ENCODE measurements around the gene MFSD8.
"Not testable (repeated sequence)": the region's sequence is repeated elsewhere in the genome, so short reads cannot be mapped to it uniquely, and the experiment has no call there.

MFSD8 gene

GRCh38 chr4:127930175-127930574, 34.8 kb downstream of the MFSD8 start:
- no peak for DNase-seq

DNA sequence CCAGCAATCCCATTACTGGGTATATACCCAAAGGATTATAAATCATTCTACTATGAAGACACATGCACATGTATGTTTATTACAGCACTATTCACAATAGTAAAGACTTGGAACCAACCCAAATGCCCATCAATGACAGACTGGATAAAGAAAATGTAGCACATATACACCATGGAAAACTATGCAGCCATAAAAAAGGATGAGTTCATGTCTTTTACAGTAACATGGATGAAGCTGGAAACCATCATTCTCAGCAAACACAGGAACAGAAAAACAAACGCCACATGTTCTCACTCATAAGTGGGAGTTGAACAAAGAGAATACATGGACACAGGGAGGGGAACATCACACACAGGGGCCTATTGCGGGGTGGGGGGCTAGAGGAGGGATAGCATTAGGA, 39.3 kb downstream of the MFSD8 start:
- not testable (repeated sequence) for DNase-seq

GRCh38 chr4:127922226-127922625, 42.7 kb downstream of the MFSD8 start:
- no peak for DNase-seq

DNA sequence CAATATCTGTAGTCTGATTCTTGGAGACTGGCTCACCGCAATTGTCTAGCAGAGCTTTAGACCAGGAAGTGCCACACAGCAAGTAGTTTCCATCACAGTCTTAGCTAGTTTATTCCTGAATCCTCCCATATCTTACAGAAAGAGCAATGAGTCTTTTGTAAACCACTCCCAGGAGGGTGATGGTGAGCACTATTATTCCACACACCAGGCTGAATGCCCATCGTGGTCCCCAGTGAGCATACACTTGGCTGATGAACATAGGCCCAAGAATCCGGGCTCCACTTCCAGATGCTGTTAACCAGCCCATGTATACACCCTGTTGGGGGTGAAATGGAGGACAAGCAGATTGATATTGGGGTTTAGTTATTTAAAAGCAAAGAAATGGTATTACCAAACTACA, 44.5 kb downstream of the MFSD8 start:
- no peak for DNase-seq

DNA sequence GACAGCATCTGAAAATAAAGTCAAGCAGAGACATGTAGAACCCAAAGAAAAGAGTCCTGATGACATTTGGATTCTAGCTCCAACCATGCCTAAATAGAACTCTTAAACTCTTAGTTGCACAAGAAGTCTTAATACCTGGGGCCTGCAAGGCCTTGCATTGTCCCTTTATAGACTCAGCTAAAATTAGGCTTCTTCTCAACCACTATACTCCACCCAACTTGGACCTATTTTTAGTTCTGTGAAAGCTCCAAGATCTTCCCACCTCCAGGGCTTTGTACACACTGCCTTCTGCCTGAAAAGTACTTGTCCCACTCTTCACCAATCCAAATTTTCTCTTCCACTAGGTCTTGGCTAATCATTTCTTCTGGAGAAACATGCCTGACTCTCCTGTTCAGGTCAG, 47.8 kb downstream of the MFSD8 start:
- no peak for DNase-seq

- no peak for DNase-seq
Measured at GRCh38 chr4:127916512-127916911, 48.5 kb downstream of the MFSD8 start.

GRCh38 chr4:127905029-127905428, 59.9 kb downstream of the MFSD8 start:
- no peak for DNase-seq

DNA sequence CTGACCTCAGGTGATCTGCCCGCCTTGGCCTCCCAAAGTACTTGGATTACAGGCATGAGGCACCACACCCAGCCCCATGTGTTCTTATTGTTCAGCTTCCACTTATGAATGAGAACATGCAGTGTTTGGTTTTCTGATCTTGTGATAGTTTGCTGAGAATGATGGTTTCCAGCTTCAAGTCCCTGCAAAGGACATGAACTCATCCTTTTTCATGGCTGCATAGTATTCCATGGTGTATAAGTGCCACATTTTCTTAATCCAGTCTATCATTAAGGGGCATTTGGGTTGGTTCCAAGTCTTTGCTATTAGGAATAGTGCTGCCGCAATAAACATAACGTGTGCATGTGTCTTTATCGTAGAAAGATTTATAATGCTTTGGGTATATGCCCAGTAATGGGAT, 65.3 kb downstream of the MFSD8 start:
- not testable (repeated sequence) for DNase-seq

GRCh38 chr4:127896528-127896927, 68.4 kb downstream of the MFSD8 start:
- no peak for DNase-seq

- DNase-seq: no peak
Measured at GRCh38 chr4:127896069-127896468, 68.9 kb downstream of the MFSD8 start.

- no peak for DNase-seq
Measured at GRCh38 chr4:127889903-127890302, 75.1 kb downstream of the MFSD8 start.

DNA sequence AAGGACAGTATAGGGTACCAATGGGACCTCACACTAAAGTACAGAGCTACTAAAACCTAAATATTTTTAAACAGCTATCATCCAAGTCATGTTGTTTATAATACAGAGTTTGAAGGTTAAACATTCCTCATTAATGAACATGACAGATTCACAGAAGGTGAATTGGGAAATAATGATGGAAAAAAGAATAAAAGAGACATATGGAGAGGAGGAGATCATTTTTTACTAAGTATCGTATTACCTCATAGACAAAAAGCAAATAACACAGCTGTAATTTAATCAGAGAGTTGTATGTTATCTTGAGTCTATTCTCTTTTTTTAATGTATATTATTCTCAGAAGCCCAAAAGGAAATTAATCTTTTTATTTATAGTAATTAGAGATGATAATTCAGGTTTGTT, 76.4 kb downstream of the MFSD8 start:
- no peak for DNase-seq

DNA sequence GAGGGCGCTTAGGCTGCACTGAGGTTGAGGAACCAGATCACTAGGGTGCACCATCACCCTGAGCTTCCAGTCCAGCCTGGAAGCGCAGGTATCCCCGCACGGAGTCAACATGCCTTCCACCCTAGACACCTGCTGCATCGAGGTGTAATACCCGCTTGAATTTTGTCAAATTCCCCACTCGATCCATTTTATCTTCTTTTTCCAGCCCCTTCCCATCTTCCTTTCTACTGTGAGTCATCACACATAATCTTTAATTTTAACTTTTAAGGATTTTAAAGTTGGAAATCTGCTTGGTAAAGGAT, 83.5 kb downstream of the MFSD8 start:
- DNase-seq: no peak

DNA sequence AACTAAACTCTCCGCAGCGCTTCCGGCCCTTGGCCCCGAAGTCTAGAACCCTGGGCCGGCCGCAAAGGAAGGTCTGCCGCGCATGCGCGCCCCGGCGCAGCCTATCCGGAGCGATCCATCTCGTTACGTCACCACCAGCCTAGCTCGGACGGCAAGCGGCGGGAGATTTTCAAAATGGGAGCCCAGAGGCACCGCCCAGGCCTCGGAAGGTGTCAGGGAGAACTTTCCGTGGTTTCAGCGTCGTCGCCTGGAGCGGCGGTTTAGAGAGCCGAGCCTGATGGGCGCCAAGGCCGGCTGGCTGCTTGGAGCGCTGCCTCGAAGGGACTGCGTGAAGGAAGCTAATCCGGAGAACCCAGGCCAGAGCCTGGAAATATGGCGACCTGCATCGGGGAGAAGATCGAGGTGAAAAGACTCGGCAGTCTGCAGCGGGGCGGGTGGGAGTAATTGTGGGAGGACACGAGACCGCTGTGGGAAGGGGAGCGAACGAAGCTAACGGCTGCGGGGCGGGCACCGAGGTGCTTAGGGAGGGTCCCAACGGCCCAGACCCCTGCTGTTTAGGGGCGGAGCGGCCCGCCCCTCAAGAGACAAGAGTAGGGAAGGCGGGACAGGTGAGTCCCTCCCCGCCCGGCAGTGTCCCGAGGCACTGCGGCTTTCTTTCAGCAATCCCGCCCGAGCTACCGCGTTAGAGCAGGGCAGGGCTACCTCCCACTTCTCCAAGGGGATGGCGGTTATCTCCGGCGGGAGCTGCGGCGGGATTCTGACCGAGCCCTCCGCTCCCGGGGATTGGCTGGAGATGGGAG, 84.0 kb downstream of the MFSD8 start, which contains the start of gene PLK4:
Gene PLK4 (plus strand): TSS at position 131 of the 800 bp plus-strand sequence. CDS start 242 bp downstream, at position 373.
- DNase-seq: peak; percentile 40

DNA sequence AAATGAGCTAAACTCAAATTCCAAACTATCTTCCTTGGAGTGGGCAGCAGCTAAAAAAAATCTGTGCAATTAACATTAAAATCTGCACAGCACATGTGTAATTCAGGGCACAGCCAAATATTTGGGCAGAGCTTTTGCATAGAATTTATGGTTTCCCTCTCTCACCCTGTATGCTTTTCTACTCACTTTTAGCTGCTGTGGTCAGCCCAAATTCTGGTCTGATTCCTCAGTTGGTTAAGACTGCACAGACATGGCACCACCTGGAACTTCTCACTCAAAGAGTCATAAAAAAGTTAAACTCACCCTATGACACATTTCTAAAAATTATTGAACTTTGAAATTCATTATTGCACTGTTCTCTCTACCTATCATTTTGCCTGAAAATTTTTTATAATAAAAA, 89.2 kb downstream of the MFSD8 start:
- DNase-seq: no peak

DNA sequence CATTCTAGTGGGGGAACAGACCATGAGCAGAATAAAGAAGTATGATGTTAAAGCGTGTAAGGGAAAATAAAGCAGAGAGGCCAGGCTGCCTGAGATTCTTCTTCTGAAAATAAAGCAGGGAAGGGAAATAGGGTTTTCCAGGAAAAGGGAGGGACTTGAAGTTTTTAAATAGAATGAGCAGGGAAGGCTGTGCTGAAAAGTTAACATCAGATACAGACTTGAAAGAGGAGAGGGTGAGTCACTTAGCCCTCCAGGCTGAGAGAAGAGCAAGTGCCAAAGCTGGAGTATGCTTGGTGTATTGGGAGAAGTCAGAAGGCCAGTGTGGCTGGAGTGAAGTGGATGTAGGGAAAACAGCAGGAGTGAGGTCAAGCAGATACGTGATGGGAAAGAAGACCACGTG, 94.3 kb downstream of the MFSD8 start:
- DNase-seq: no peak

- no peak for DNase-seq
Measured at GRCh38 chr4:127870281-127870680, 94.7 kb downstream of the MFSD8 start.

DNA sequence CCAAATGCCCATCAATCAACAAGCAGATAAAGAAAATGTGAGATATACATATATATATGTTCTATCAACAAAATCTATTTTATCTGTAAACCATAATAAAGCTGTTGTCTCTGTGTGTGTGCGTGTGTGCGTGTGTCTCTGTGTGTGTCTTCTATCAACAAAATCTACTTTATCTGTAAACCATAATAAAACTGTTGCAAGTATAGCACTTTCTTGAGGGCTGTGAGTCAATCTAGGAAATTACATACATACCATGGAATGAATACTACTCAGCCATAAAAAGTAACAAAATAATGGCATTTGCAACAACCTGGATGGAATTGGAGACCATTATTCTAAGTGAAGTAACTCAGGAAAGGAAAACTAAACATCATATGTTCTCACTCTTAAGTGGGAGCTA, 96.8 kb downstream of the MFSD8 start:
- no peak for DNase-seq

All from GOT3 (cell line).